Panc1 (cell line): ENCODE data around the gene SLC38A10. TPM values are rescaled to one million over a fixed set of nuclear protein-coding genes. Genes with fewer than 3 reads are reported as not detected.

Experiments
- ATAC-seq: fragments of 200-7000 bp; cut with Tn5 transposase; 2 replicates; pipeline ENCODE4 v1.9.1; 2020; ENCODE audit warnings: mild to moderate bottlenecking, moderate library complexity
- BruUV-seq: library from RNA; stranded (reverse); fragments of 400-500 nt; replicated peaks from 2 replicates; lab custom pipeline; 2021; lab: Mats Ljungman, UMichigan
- CTCF ChIA-PET: fragments of 300-600 bp; sonication (Branson Sonifier 250); formaldehyde crosslinking; loops from one replicate; lab custom pipeline; 2022; ENCODE audit warnings: antibody characterized with exemption; lab: Charles Lee
- POLR2A ChIA-PET: fragments of 300-600 bp; sonication (Branson Sonifier 250); formaldehyde crosslinking; loops from one replicate; lab custom pipeline; 2022; ENCODE audit warnings: antibody characterized with exemption; lab: Charles Lee
- DNase-seq: peaks from one replicate; pipeline ENCODE4 v3.0.0-alpha.2; 2010; ENCODE audit warnings: low read depth, low spot score
- H3K27ac ChIP-seq: 2 replicates; pipeline ENCODE4 v1.5.1; 2011; ENCODE audit warnings: mild to moderate bottlenecking, low read length, inconsistent platforms
- H3K27me3 ChIP-seq: fragments of 200-500 bp; sonication (Bioruptor generic); 2 replicates; pipeline ENCODE4 v1.6.0; 2014; ENCODE audit warnings: low read length, inconsistent platforms; ENCODE audit not compliant: control insufficient read depth, insufficient read depth
- H3K36me3 ChIP-seq: fragments of 200-500 bp; sonication (Bioruptor generic); 2 replicates; pipeline ENCODE4 v1.5.1; 2014; ENCODE audit warnings: inconsistent platforms, mild to moderate bottlenecking, low read length, moderate library complexity; ENCODE audit not compliant: control insufficient read depth, insufficient read depth
- H3K4me1 ChIP-seq: 2 replicates; pipeline ENCODE4 v1.5.1; 2011; ENCODE audit warnings: inconsistent platforms, mild to moderate bottlenecking, low read length, moderate library complexity; ENCODE audit not compliant: control insufficient read depth, insufficient read depth
- H3K4me3 ChIP-seq, 2 experiments: 2 replicates each; pipeline ENCODE4 v1.5.1; 2011 to 2012; ENCODE audit warnings: low read depth in 2 of 2, low read length in 2 of 2, mild to moderate bottlenecking in 2 of 2, inconsistent platforms in 1 of 2, moderate library complexity in 1 of 2
- H3K9me3 ChIP-seq: fragments of 200-500 bp; sonication (Bioruptor generic); 2 replicates; pipeline ENCODE4 v1.5.1; 2014; ENCODE audit warnings: low read depth, mild to moderate bottlenecking, inconsistent platforms, low read length, moderate library complexity; ENCODE audit not compliant: control insufficient read depth, insufficient read depth
- POLR2AphosphoS5 ChIP-seq: IDR thresholded peaks from 2 replicates; pipeline ENCODE4 v1.6.1; 2012; ENCODE audit warnings: mild to moderate bottlenecking, low read depth, low read length, moderate library complexity
- REST ChIP-seq, 2 experiments: IDR thresholded peaks; 2 replicates each; pipeline ENCODE4 v1.6.1; 2011 to 2012; ENCODE audit warnings: low read depth in 2 of 2, control low read depth in 1 of 2, low read length in 1 of 2, mild to moderate bottlenecking in 1 of 2, moderate library complexity in 1 of 2; ENCODE audit not compliant: insufficient read depth in 1 of 2
- SIN3A ChIP-seq: IDR thresholded peaks from 2 replicates; pipeline ENCODE4 v1.6.1; 2012; ENCODE audit warnings: low read depth, mild to moderate bottlenecking, low read length, moderate library complexity, borderline replicate concordance; ENCODE audit not compliant: insufficient read depth
- TCF7L2 ChIP-seq: IDR thresholded peaks from 2 replicates; pipeline ENCODE4 v1.6.1; 2011; ENCODE audit warnings: mild to moderate bottlenecking, low read depth, low read length, inconsistent platforms
- in situ Hi-C: cut with HindIII; loops from 2 replicates; pipeline ENCODE4 v1.10.0; 2016; ENCODE audit warnings: low sequenced_read_pairs, low pct_unique_long_range_greater_than_20kb
- intact Hi-C: fragments of 100-400 bp; cut with micrococcal nuclease; formaldehyde crosslinking; loops from one replicate; pipeline ENCODE4 v1.10.0; 2022; ENCODE audit not compliant: unreplicated experiment
- total RNA-seq: library from RNA; stranded (reverse); gene quantifications from one replicate; pipeline ENCODE4 v1.2.1, GENCODE V29; 2021; ENCODE audit not compliant: unreplicated experiment
- TF ChIP-seq, protein P1 (sequence below): fragments of 450-650 bp; IDR thresholded peaks from 2 replicates; pipeline ENCODE4 v1.5.1; 2017; ENCODE audit warnings: mild to moderate bottlenecking

The SLC38A10 gene
- total RNA-seq, 1 experiment from 2014 or later: 188 TPM

DNA sequence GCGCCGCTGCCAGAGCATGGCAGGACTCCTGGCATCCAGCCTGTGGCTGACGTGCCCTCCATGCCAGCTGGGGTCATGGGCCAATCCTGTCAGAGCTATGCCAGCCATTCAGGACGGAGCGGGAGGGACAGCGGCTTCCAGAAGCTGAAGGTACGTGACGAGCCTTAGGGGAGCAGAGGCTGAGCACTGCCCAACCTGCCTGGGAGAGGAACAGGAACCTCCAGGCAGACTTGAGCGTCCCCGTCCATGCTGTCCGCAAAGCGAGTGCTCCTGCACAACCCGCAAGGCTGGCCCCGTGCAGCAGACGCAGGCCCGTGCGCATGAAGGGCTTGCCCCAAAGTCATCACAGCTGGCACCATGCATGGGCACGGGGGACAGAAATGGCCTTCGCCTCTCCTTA is 34.5 kb downstream of the SLC38A10 start:
- DNase-seq (no peak), ATAC-seq (no peak)
- Histone ChIP-seq H3K9me3 (no peaks in the 10 kb centered on the region), H3K4me1 (no peaks in the 10 kb centered on the region; the same call in 1 of the 2 replicates), H3K4me3 (no peak overlapping the region), H3K36me3 (peaks cover 10% of the 10 kb centered on the region; the same call in 1 of the 2 replicates), H3K27me3 (no peaks in the 10 kb centered on the region), H3K27ac (no peak overlapping the region)
- CTCF ChIA-PET: no interaction called here
- POLR2A ChIA-PET: no interaction called here
- no TSS peak for BruUV-seq
- intact Hi-C loops: no loop called here
- in situ Hi-C loops: no loop called here
- TF ChIP-seq, protein P1, sequence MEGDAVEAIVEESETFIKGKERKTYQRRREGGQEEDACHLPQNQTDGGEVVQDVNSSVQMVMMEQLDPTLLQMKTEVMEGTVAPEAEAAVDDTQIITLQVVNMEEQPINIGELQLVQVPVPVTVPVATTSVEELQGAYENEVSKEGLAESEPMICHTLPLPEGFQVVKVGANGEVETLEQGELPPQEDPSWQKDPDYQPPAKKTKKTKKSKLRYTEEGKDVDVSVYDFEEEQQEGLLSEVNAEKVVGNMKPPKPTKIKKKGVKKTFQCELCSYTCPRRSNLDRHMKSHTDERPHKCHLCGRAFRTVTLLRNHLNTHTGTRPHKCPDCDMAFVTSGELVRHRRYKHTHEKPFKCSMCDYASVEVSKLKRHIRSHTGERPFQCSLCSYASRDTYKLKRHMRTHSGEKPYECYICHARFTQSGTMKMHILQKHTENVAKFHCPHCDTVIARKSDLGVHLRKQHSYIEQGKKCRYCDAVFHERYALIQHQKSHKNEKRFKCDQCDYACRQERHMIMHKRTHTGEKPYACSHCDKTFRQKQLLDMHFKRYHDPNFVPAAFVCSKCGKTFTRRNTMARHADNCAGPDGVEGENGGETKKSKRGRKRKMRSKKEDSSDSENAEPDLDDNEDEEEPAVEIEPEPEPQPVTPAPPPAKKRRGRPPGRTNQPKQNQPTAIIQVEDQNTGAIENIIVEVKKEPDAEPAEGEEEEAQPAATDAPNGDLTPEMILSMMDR: no peak
- TF ChIP-seq POLR2AphosphoS5 (no peak), REST (IDR thresholded peaks at IDR 0.05; ENCODE audit: insufficient read depth in 1 of 2, low read depth in 2 of 2, low read length in 1 of 2) (no peak), SIN3A (no peak), TCF7L2 (no peak)

GRCh38 chr17:81260171-81260570 is 34.9 kb downstream of the SLC38A10 start:
- Histone ChIP-seq H3K36me3 (peaks cover 10% of the 10 kb centered on the region; the same call in 1 of the 2 replicates), H3K27me3 (no peaks in the 10 kb centered on the region), H3K27ac (no peak overlapping the region), H3K4me3 (no peak overlapping the region), H3K4me1 (no peaks in the 10 kb centered on the region; the same call in none of the 2 replicates), H3K9me3 (no peaks in the 10 kb centered on the region)
- in situ Hi-C loops (no loop called here), intact Hi-C loops (no loop called here)
- ATAC-seq (no peak), DNase-seq (no peak)
- no TSS peak for BruUV-seq
- no peak for TF ChIP-seq SIN3A
- TF ChIP-seq, protein P1: no peak
- no peak for TF ChIP-seq POLR2AphosphoS5
- no peak for TF ChIP-seq REST (IDR thresholded peaks at IDR 0.05; ENCODE audit: insufficient read depth in 1 of 2, low read depth in 2 of 2, low read length in 1 of 2)
- TF ChIP-seq TCF7L2: no peak
- ChIA-PET POLR2A (no interaction called here), CTCF (no interaction called here)
